GM12878 (cell line): ENCODE results near the gene VPS33B.

ENCODE experiments used
- ATF3 ChIP-seq: IDR thresholded peaks from 2 replicates; pipeline ENCODE4 v1.6.1; 2011; ENCODE audit warnings: low read depth, mild to moderate bottlenecking, low read length, moderate library complexity, borderline replicate concordance; ENCODE audit errors: extremely low read depth
- CTCF ChIP-seq, 3 experiments: IDR thresholded peaks in 2 of 3; conservative IDR thresholded peaks in 1 of 3; 2 replicates each; pipeline ENCODE4 v1.5.1; 2011; ENCODE audit warnings: low read depth in 3 of 3, low read length in 3 of 3, mild to moderate bottlenecking in 3 of 3, control low read depth in 2 of 3, moderate library complexity in 2 of 3, inconsistent platforms in 1 of 3, mixed read lengths in 1 of 3; ENCODE audit not compliant: control insufficient read depth in 2 of 3, insufficient read depth in 1 of 3; ENCODE audit errors: extremely low read depth in 1 of 3
- EP300 ChIP-seq, 2 experiments: fragments of 150-350 bp in 1 of 2; IDR thresholded peaks; 2 replicates each; pipeline ENCODE4 v1.6.1; 2011 to 2012; ENCODE audit warnings: low read depth in 2 of 2, low read length in 2 of 2, borderline replicate concordance in 1 of 2, improper control_type of control experiment in 1 of 2, inconsistent platforms in 1 of 2; ENCODE audit not compliant: control insufficient read depth in 1 of 2
- NR2F1 ChIP-seq: fragments of 450-650 bp; conservative IDR thresholded peaks from 2 replicates; pipeline ENCODE4 v1.6.1; 2017; ENCODE audit warnings: mild to moderate bottlenecking
- POLR2A ChIP-seq: IDR thresholded peaks from 2 replicates; pipeline ENCODE4 v1.6.1; 2011; ENCODE audit warnings: low read depth, mild to moderate bottlenecking, low read length
- RAD21 ChIP-seq: IDR thresholded peaks from 2 replicates; pipeline ENCODE4 v1.6.1; 2011; ENCODE audit warnings: mild to moderate bottlenecking, low read depth, low read length, moderate library complexity; ENCODE audit not compliant: insufficient read depth
- RCOR1 ChIP-seq: conservative IDR thresholded peaks from 2 replicates; pipeline ENCODE4 v1.6.1; 2012; ENCODE audit warnings: low read depth, low read length, improper control_type of control experiment
- SUZ12 ChIP-seq: fragments of 200-600 bp; sonication (generic); IDR thresholded peaks from one replicate; pipeline ENCODE4 v1.6.1; 2018; ENCODE audit warnings: antibody characterized with exemption, mild to moderate bottlenecking; ENCODE audit not compliant: unreplicated experiment

GRCh38 chr15:91021516-91022074, 799 bp downstream of the VPS33B start:
- TF ChIP-seq ATF3 (no peak), RAD21 (no peak), NR2F1 (no peak), SUZ12 (no peak), EP300 (IDR thresholded peaks at IDR 0.05; ENCODE audit: borderline replicate concordance in 1 of 2, control insufficient read depth in 1 of 2, low read depth in 2 of 2, low read length in 2 of 2) (no peak), CTCF (IDR thresholded peaks at IDR 0.05 in 2 of 3, conservative IDR thresholded peaks at IDR 0.05 in 1 of 3; ENCODE audit: control insufficient read depth in 2 of 3, extremely low read depth in 1 of 3, insufficient read depth in 1 of 3, low read depth in 3 of 3, low read length in 3 of 3) (no peak), POLR2A (no peak), RCOR1 (no peak)
